Esophagus (tissue), 2 donors: ENCODE measurements around the gene LTA4H. TPM values are rescaled to one million over a fixed set of nuclear protein-coding genes. Genes with fewer than 3 reads are reported as not detected.

ENCODE experiments used
- H3K27ac ChIP-seq, 2 donors: one replicate each; pipeline ENCODE4 v1.5.1; 2013; ENCODE audit warnings: low read depth in 2 of 2, mild to moderate bottlenecking in 2 of 2, inconsistent platforms in 1 of 2, low read length in 1 of 2, moderate library complexity in 1 of 2
- H3K27me3 ChIP-seq, 2 donors: one replicate each; pipeline ENCODE4 v1.6.1; 2013; ENCODE audit warnings: low read length in 2 of 2, control low read depth in 1 of 2, mild to moderate bottlenecking in 1 of 2; ENCODE audit not compliant: insufficient read depth in 2 of 2, control insufficient read depth in 1 of 2
- H3K36me3 ChIP-seq, 2 donors: one replicate each; pipeline ENCODE4 v1.6.1; 2013; ENCODE audit warnings: low read length in 1 of 2; ENCODE audit not compliant: control insufficient read depth in 2 of 2, insufficient read depth in 2 of 2
- H3K4me1 ChIP-seq, 2 donors: one replicate each; pipeline ENCODE4 v1.6.1; 2013; ENCODE audit warnings: low read length in 1 of 2; ENCODE audit not compliant: control insufficient read depth in 2 of 2, insufficient read depth in 2 of 2
- H3K4me3 ChIP-seq, 2 donors: one replicate each; pipeline ENCODE4 v1.5.1; 2013; ENCODE audit warnings: low read length in 2 of 2, mild to moderate bottlenecking in 2 of 2, low read depth in 1 of 2, moderate library complexity in 1 of 2
- H3K9me3 ChIP-seq, 2 donors: one replicate each; pipeline ENCODE4 v1.6.1; 2013; ENCODE audit warnings: mild to moderate bottlenecking in 2 of 2, low read depth in 1 of 2, low read length in 1 of 2, moderate library complexity in 1 of 2; ENCODE audit not compliant: control insufficient read depth in 2 of 2, insufficient read depth in 1 of 2
- WGBS, 2 donors: extraction: QIAGEN DNeasy Blood & Tissue Kit; methylation state at CpG; one replicate each; pipeline ENCODE4 v1.1.7; 2013; 5-methylcytosine and 5-hydroxymethylcytosine counted together
- polyA plus RNA-seq, 2 donors: library from polyadenylated mRNA; stranded (reverse); fragments of 200-250 nt; gene quantifications; one replicate each; pipeline ENCODE4 v1.2.3, GENCODE V29; 2013
- donor health status: healthy with polysubstance abuse.
- donor health status: Bipolar disorder and iron deficiency.

The LTA4H gene
- polyA plus RNA-seq, 2 donors = 48.9 to 93.2 TPM

DNA sequence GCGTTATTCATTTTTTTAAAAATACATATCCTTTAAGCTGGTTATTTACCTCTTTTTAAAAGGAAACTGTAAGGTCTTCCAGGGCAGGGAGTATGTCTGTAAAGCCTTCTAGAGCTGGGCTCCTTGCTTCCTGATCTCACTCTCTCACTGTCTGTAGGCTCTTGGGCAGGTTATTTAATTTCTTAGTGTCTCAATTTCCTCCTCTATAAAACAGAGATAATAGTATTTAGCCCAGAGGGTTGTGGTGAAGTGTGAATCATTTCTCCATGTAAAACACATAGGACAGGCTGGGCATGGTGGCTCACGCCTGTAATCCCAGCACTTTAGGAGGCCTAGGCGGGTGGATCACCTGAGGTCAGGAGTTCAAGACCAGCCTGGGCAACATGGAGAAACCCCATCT lies 25.9 kb upstream of the LTA4H start:
- 79 to 90% methylated on average over 3 of the region's 3 CpGs for WGBS, 2 donors
- Histone ChIP-seq H3K4me1 (no peaks in the 10 kb centered on the region), H3K27ac (no peak overlapping the region), H3K9me3 (no peaks in the 10 kb centered on the region), H3K27me3 (no peaks in the 10 kb centered on the region), H3K36me3 (no peaks in the 10 kb centered on the region), H3K4me3 (no peak overlapping the region)

DNA sequence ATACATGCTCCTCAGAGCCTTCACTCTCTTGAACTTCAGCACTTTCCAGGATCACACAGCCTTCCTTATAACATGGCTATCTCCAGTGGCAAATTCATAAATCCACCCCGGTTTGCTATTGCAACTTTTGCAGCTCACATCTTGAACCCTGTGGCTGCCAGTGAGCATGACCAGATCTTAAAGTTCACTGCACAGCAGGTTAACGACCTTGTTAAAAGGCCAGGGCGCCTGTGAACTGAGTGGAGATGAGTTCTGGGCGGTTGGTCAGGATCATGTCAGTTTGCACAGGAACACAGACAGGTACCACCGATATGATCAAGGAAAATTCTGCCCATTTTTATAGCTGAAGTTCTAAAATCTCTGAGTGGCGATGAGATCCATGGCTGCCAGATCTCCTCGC lies 24.7 kb upstream of the LTA4H start:
- H3K4me3 ChIP-seq = no peak overlapping the region
- H3K4me1 ChIP-seq = no peaks in the 10 kb centered on the region
- H3K27ac ChIP-seq = no peak overlapping the region
- H3K36me3 ChIP-seq = no peaks in the 10 kb centered on the region
- no peaks in the 10 kb centered on the region for H3K27me3 ChIP-seq
- H3K9me3 ChIP-seq = no peaks in the 10 kb centered on the region
- 86 to 87% methylated on average over 7 of the region's 7 CpGs for WGBS, 2 donors

DNA sequence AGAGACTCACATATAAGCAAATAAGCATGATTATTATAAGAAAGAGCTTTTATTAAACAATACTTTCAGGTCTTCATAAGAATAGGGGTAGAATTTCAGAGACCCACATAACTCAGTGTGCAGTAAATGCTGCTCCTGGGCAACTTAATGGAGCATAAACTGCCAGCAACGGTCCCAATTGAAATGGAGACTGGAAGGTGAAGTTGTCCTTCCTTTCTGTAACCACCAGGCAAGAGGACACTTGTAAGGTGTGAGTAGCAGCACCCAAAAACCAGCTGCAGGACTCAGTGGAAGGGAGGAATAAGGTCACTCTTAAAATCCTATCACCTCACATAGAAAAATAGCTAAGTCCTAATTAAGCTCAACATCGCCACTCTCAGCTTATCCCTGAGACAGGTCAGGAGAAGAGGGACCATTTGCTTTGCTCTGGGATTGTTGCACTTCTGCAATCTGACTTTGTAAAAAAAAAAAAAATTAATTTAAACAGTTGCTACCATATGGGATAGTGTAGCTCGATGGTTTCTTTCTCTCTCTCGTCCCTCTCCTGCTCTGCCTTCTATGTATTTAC lies 22.7 kb upstream of the LTA4H start:
- WGBS, 2 donors = 83 to 86% methylated on average over 4 of the region's 4 CpGs
- H3K9me3 ChIP-seq = no peaks in the 10 kb centered on the region
- H3K27me3 ChIP-seq = no peaks in the 10 kb centered on the region

DNA sequence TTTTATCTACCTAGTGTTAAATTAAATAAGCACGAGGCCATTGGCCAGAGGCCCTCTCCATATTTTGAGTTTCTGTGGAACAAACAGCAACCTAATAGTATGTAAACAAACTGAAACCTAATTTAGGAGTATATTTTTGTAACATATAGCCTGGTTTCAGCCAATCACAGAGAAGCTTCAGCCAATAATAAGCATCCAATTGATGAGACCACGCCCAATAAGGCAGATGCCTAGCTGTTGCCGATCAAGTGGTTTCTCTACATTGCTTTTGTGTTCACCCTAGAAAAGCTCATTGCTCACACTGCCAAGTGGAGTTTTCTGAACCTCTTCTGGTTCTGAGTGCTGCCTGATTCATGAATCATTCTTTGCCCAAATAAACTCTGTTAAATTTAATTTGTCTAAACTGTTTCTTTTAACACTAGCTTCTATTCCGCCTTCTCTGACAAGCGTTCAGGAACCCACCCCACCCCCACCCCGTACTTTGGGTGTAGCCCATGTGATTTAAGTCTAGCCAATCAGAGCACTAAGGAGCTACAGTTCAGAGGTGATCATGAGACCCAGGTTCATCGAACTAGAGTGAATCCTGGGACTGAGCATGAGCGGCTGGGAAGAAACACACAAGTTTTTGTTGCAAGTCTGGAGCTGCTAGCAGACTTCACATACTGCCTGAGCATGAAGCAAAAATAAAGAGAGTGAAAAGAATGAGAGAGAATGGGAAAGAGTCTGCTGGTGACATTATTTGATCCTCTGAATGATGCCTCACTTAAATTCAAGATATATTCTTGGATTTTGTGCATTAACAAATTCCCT lies 21.5 kb upstream of the LTA4H start:
- WGBS, 2 donors = 92% methylated on average over 8 of the region's 8 CpGs
- Histone ChIP-seq H3K27me3 (no peaks in the 10 kb centered on the region), H3K27ac (peak overlapping the region in 1 of 2 donors; percentile 9), H3K4me1 (no peaks in the 10 kb centered on the region), H3K36me3 (no peaks in the 10 kb centered on the region), H3K4me3 (no peak overlapping the region), H3K9me3 (no peaks in the 10 kb centered on the region)

More for the DNA sequence above, 22.7 kb upstream of the LTA4H start:
- Histone ChIP-seq H3K36me3 (no peaks in the 10 kb centered on the region), H3K4me1 (no peaks in the 10 kb centered on the region), H3K4me3 (no peak overlapping the region), H3K27ac (no peak overlapping the region)

DNA sequence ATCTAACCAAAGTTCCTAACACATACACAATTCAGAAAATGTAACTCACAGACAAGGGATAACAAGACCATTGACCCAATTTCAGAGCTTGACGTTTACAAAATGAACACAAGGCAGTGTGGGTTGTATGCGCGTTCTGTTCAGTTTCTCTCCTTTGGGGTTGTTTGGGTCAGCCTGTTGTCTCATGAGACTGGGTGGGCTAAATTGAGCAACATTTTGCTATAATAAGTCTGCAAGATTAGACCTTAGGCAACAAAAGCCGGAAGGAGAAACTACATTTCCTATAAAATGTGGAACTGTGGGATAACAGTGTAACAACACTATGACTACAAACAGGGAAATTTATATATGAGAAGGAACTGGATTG lies 18.8 kb upstream of the LTA4H start:
- Histone ChIP-seq H3K27ac (no peak overlapping the region), H3K4me1 (no peaks in the 10 kb centered on the region), H3K4me3 (no peak overlapping the region), H3K9me3 (no peaks in the 10 kb centered on the region), H3K27me3 (no peaks in the 10 kb centered on the region), H3K36me3 (no peaks in the 10 kb centered on the region)
- 69 to 81% methylated on average over 4 of the region's 4 CpGs for WGBS, 2 donors

DNA sequence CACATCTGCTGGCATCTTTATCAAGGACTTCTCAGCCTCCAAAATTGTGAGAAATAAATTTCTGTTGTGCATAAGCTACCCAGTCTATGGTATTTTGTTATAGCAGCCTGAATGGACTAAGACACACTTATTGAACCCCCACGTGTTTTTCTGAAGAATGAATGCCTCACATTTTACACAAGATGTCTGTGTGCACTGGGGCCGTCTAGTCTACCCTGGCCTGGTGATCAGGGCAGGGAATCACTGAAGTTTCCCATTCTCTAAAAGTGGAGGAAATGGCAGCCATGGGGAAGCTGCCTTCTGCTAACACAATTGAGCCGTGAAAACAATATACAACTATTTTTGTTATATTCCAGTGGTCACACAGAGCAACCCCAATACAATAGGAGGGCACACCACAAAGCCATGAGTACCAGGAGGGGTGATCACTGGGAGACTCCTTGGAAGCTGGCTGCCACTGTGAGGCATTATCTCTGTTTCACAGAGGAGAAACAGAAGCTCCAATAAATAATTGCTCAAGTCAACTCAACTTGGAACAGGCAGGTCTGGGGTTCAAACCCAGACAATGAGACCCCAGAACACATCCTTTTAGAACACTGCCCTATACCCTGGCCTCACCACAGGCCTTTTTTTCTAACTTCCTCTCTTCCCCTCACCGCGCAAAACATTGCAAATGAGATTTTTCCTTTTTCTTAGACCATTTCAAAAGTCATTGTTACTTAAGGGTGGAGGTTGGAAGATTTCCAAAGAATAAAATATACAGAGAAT lies 18.3 kb upstream of the LTA4H start:
- H3K9me3 ChIP-seq = no peaks in the 10 kb centered on the region
- 75 to 82% methylated on average over 5 of the region's 5 CpGs for WGBS, 2 donors
- H3K27ac ChIP-seq = no peak overlapping the region
- H3K4me3 ChIP-seq = no peak overlapping the region
- H3K4me1 ChIP-seq = no peaks in the 10 kb centered on the region
- H3K27me3 ChIP-seq = no peaks in the 10 kb centered on the region
- no peaks in the 10 kb centered on the region for H3K36me3 ChIP-seq

DNA sequence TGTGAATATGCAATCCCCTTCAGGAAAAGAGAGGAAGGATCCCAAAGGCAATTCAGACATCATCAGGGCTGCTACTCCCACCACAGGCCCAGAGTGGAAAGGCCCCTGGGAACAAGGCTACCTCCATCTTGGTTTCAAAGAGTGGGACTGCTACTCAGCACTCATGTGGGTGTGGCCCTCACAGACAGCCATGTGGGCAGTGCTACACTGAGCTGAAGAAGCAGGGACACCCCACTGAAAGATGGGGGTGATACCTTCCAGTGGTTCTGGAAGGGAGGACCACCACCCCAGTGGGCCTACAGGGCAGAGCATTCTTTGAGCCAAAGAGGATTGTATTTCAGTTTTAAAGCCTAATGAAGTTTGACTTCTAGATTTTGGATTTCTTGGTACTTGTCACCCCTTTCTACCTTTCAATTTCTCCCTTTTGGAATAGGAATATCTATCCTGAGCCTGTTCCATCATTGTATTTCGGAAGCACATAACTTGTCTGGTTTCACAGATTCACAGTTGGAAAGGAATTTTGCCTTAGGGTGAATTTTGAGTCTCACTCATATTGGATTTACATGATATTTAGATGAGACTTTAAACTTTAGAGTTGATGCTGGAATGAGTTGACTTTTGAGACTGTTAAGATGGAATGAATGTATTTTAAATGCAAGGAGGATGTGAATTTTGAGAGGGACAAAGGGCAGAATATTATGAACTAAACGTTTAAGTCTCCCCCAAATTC lies 16.5 kb upstream of the LTA4H start:
- peaks cover 0 to 3% of the 10 kb centered on the region in 2 donors for H3K4me1 ChIP-seq
- WGBS, 2 donors = 85 to 88% methylated on average over 2 of the region's 2 CpGs
- no peaks in the 10 kb centered on the region for H3K27me3 ChIP-seq
- no peaks in the 10 kb centered on the region for H3K36me3 ChIP-seq
- no peaks in the 10 kb centered on the region for H3K9me3 ChIP-seq
- no peak overlapping the region for H3K27ac ChIP-seq
- H3K4me3 ChIP-seq = no peak overlapping the region

DNA sequence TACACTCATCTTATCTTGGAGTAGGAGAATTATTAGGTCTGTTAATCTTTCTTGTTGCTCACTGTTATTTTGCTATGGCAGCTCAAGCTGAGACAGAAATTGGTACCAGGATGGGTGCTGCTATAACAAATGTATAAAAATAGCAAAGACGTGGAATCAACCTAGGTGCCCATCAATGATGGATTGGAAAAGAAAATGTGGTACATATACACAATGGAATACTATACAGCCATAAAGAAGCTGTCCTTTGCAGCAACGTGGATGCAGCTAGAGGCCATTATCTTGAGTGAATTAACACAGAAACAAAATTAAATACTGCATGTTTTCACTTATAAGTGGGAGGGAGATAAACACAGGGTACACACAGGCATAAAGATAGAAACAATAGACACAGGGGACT lies 14.8 kb upstream of the LTA4H start:
- Histone ChIP-seq H3K27me3 (no peaks in the 10 kb centered on the region), H3K4me1 (peaks cover 0 to 5% of the 10 kb centered on the region in 2 donors), H3K9me3 (no peaks in the 10 kb centered on the region), H3K27ac (no peak overlapping the region), H3K36me3 (no peaks in the 10 kb centered on the region), H3K4me3 (no peak overlapping the region)
- 73 to 83% methylated on average over 2 of the region's 2 CpGs for WGBS, 2 donors

DNA sequence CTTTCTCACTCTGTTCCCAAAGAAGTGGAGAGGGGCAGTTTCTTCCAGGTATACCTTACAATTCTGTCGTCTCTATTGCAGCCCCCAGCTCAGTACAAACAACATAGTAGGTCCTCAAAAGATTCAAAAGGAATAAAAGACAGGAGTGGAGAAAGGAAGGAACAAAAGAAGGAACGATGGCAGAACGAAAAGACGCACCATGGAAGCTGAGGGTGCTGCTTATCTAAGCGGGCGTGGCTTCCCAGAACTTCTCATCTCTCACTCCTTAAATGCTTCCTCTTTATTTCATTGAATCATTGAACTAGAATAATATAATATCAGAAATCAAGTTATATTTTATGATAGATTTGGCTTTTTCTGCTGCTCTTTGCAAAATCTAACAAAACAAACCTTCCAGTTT lies 13.7 kb upstream of the LTA4H start:
- H3K9me3 ChIP-seq = no peaks in the 10 kb centered on the region
- no peaks in the 10 kb centered on the region for H3K36me3 ChIP-seq
- H3K27ac ChIP-seq = peak overlapping the region in 1 of 2 donors; percentile 49
- 74 to 81% methylated on average over 6 of the region's 6 CpGs for WGBS, 2 donors
- H3K4me1 ChIP-seq = peaks cover 0 to 5% of the 10 kb centered on the region in 2 donors
- no peak overlapping the region for H3K4me3 ChIP-seq
- H3K27me3 ChIP-seq = no peaks in the 10 kb centered on the region
